Ovary (tissue), 3 donors: ENCODE data around the gene CMTM7.

Source experiments
- EP300 ChIP-seq: sonication (generic); formaldehyde crosslinking; IDR thresholded peaks from one replicate; pipeline ENCODE4 v1.6.1; 2017; ENCODE audit warnings: antibody characterized with exemption
- TF ChIP-seq, protein P1 (sequence below), 3 donors: fragments of 450-650 bp in 2 of 3; fragments of 200-600 bp in 1 of 3; IDR thresholded peaks; one replicate each; pipeline versions ENCODE4 v1.5.1 to v1.8.0; 2016 to 2022; ENCODE audit warnings: antibody characterized with exemption in 3 of 3, mild to moderate bottlenecking in 1 of 3
- donor health status: DM: no; HTN: no; CAD: no.

DNA sequence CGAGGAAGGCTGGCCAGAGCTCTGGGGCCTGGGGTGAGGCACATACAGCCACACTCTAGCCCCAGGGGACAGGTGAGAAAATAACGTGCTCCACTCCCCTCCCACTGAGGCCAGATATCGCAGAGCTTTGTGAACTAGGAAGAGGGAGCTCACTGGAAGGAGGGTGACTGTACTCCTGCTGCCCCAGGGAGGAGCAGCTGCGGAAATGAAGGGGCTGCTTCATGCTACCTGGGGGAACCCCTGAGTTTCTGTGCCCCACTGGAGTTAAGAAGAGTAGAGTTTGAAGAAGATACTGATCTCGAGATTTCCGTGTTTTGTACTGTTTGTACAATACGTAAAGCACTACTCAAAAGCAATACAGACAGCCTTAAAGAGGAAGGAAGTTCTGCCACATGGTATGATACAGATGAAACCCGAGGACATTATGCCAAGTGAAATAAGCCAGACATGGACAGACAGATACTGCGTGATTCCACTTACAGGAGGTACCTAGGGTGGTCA, 66.4 kb downstream of the CMTM7 start:
- TF ChIP-seq, protein P1, sequence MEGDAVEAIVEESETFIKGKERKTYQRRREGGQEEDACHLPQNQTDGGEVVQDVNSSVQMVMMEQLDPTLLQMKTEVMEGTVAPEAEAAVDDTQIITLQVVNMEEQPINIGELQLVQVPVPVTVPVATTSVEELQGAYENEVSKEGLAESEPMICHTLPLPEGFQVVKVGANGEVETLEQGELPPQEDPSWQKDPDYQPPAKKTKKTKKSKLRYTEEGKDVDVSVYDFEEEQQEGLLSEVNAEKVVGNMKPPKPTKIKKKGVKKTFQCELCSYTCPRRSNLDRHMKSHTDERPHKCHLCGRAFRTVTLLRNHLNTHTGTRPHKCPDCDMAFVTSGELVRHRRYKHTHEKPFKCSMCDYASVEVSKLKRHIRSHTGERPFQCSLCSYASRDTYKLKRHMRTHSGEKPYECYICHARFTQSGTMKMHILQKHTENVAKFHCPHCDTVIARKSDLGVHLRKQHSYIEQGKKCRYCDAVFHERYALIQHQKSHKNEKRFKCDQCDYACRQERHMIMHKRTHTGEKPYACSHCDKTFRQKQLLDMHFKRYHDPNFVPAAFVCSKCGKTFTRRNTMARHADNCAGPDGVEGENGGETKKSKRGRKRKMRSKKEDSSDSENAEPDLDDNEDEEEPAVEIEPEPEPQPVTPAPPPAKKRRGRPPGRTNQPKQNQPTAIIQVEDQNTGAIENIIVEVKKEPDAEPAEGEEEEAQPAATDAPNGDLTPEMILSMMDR (IDR thresholded peaks at IDR 0.05), result no peak
- TF ChIP-seq EP300, result no peak
